HCT116 (cell line): Measurements from ENCODE around the gene SLC27A2.

Experiments used
- CEBPB ChIP-seq: IDR thresholded peaks from 2 replicates; pipeline ENCODE4 v1.6.1; 2012; ENCODE audit warnings: low read depth
- CTCF ChIP-seq, 3 experiments: fragments of 200-600 bp in 1 of 3; sonication (generic) in 1 of 3; IDR thresholded peaks in 2 of 3; conservative IDR thresholded peaks in 1 of 3; 2 replicates each; pipeline ENCODE4 v1.5.1; 2012 to 2017; ENCODE audit warnings: low read depth in 2 of 3, low read length in 2 of 3, antibody characterized with exemption in 1 of 3, borderline replicate concordance in 1 of 3, control low read depth in 1 of 3, mild to moderate bottlenecking in 1 of 3, mixed read lengths in 1 of 3, mixed run types in 1 of 3, moderate library complexity in 1 of 3; ENCODE audit not compliant: insufficient read depth in 1 of 3
- EZH2 ChIP-seq: fragments of 200-600 bp; sonication (generic); IDR thresholded peaks from 2 replicates; pipeline ENCODE4 v1.6.1; 2017; ENCODE audit warnings: antibody characterized with exemption, mixed run types
- EZH2phosphoT487 ChIP-seq: fragments of 200-600 bp; IDR thresholded peaks from 2 replicates; pipeline ENCODE4 v1.6.1; 2018; ENCODE audit warnings: antibody characterized with exemption, borderline replicate concordance
- FOSL1 ChIP-seq: IDR thresholded peaks from 2 replicates; pipeline ENCODE4 v1.6.1; 2012; ENCODE audit warnings: low read depth
- POLR2A ChIP-seq: IDR thresholded peaks from 2 replicates; pipeline ENCODE4 v1.7.0; 2011; ENCODE audit warnings: borderline replicate concordance; ENCODE audit not compliant: insufficient read depth, insufficient read length; ENCODE audit errors: extremely low read depth
- ZFX ChIP-seq: fragments of 450-650 bp; IDR thresholded peaks from 2 replicates; pipeline ENCODE4 v1.6.1; 2017
- TF ChIP-seq, protein P1 (sequence below): IDR thresholded peaks from 2 replicates; pipeline ENCODE4 v1.6.1; 2012; ENCODE audit warnings: low read depth

GRCh38 chr15:50235794-50236193 is 53.8 kb downstream of the SLC27A2 start:
- no peak for TF ChIP-seq CTCF (IDR thresholded peaks at IDR 0.05 in 2 of 3, conservative IDR thresholded peaks at IDR 0.05 in 1 of 3; ENCODE audit: borderline replicate concordance in 1 of 3, insufficient read depth in 1 of 3, low read depth in 2 of 3, low read length in 2 of 3)
- TF ChIP-seq, protein P1, sequence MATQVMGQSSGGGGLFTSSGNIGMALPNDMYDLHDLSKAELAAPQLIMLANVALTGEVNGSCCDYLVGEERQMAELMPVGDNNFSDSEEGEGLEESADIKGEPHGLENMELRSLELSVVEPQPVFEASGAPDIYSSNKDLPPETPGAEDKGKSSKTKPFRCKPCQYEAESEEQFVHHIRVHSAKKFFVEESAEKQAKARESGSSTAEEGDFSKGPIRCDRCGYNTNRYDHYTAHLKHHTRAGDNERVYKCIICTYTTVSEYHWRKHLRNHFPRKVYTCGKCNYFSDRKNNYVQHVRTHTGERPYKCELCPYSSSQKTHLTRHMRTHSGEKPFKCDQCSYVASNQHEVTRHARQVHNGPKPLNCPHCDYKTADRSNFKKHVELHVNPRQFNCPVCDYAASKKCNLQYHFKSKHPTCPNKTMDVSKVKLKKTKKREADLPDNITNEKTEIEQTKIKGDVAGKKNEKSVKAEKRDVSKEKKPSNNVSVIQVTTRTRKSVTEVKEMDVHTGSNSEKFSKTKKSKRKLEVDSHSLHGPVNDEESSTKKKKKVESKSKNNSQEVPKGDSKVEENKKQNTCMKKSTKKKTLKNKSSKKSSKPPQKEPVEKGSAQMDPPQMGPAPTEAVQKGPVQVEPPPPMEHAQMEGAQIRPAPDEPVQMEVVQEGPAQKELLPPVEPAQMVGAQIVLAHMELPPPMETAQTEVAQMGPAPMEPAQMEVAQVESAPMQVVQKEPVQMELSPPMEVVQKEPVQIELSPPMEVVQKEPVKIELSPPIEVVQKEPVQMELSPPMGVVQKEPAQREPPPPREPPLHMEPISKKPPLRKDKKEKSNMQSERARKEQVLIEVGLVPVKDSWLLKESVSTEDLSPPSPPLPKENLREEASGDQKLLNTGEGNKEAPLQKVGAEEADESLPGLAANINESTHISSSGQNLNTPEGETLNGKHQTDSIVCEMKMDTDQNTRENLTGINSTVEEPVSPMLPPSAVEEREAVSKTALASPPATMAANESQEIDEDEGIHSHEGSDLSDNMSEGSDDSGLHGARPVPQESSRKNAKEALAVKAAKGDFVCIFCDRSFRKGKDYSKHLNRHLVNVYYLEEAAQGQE: no peak
- TF ChIP-seq FOSL1: no peak
- no peak for TF ChIP-seq POLR2A
- TF ChIP-seq EZH2: no peak
- TF ChIP-seq ZFX: no peak
- TF ChIP-seq EZH2phosphoT487: no peak
- no peak for TF ChIP-seq CEBPB
